HG02678 (cell line): ENCODE results near the gene KMT5C.

Source experiments
- ATAC-seq: cut with Tn5 transposase; IDR thresholded peaks from one replicate; pipeline ENCODE4 v1.9.1; 2021; ENCODE audit warnings: mild to moderate bottlenecking, moderate library complexity; ENCODE audit not compliant: unreplicated experiment

Gene KMT5C

DNA sequence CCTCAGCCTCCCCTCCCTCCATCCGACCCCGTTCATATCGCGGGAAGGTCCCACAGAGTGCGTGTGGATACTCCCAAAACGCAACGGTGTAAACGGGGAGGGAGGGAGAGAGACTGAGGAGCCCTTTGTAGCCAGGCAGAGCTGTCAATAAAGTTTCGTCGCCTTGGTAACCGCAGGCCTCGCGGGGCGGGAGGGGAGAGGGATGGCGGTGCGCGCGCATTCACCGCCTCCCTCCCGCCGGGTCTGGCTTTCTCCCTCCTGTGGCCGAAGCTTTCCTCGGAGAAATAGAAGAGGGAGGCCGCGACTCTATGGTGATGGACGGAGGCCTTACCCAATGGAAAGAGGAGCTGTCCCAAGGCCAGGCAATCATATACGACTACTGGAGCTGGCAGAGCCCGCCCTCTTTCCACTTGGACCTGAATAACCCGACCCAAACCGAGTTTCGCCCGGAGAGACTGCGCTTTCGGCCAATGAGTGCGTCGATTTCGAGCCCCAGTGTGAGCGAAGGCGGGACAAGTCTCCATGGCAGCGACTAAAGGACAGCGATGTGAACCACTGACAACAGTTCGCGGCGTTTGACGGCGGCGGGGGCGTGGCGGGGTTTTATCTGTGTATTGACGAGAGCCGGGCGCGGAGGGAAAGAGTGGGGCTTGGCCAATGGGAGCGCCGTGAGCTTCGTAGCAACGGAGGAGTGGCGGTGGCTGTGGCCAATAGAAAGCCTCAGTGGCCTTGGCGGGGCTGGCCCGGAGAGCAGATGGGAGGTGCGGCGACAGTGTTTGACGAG is at the start of gene KMT5C:
Gene KMT5C, plus strand, starts transcription at position 772 of the 784 bp plus-strand sequence. CDS start 2,061 bp downstream, outside the sequence.
- ATAC-seq = peak; percentile 80

DNA sequence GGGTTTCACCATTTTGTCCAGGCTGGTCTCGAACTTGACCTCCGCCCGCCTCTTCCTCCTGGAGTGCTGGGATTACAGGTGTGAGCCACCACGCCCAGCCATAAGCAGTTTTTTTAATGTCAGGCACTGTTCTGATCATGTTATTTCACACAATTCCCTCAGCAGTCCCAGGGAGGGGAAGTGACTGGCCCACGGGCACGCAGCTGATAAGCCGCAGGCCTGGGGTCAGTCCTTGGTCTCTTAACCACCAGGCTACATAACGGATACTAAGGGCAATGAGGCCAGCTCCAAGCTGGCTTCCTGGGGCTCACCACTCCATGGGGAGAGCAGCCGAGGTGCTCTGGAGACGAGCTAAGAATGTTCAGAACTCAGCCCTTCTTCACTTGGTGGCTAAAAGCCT is 42.4 kb upstream of the KMT5C start:
- ATAC-seq = no peak

DNA sequence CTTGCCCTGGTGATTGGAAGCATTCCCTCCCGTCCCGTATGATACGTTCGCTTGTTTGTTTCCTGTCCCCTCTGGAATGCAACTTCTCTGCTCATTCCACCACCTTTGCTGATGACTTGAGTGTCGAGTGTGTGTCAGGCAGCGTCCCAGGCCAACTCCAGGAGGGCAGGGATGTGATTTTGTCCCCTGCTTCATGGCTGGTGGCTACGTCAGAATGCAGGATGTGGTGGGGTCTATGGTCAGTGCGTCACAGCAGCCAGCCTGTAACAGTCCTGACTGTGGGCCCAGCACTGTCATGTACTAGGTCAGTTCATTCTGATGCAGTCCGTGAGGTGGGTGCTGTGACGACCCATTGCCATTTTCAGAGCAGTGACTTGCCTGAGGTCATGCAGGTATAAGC is 39.7 kb upstream of the KMT5C start:
- no peak for ATAC-seq

DNA sequence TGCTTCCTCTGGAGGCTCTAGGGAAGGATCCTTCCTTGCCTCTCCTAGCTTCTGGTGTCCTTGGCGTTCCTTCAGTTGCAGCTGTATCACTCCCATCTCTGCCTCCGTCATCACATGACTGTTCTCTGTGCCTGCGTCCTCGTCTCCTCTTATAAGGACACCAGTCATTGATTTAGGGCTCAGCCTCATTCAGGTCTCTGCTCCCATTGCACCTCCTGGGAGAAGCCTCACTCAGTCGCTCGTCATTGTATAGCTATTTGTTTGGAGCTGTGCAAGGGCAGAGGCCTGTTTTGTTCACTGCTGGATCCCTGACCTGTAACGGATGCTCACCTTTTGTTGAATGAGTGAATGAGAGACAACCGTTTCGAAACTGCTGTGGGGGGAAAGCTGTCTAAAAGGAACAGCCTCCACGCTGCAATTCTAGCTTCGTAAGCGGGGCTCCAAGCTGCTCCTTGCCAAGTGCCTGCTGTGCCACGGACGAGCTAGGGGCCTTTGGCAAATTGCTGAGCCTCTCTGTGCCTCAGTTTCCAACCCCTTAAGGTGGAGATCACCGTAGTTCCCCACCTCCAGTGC is 38.7 kb upstream of the KMT5C start:
- no peak for ATAC-seq

DNA sequence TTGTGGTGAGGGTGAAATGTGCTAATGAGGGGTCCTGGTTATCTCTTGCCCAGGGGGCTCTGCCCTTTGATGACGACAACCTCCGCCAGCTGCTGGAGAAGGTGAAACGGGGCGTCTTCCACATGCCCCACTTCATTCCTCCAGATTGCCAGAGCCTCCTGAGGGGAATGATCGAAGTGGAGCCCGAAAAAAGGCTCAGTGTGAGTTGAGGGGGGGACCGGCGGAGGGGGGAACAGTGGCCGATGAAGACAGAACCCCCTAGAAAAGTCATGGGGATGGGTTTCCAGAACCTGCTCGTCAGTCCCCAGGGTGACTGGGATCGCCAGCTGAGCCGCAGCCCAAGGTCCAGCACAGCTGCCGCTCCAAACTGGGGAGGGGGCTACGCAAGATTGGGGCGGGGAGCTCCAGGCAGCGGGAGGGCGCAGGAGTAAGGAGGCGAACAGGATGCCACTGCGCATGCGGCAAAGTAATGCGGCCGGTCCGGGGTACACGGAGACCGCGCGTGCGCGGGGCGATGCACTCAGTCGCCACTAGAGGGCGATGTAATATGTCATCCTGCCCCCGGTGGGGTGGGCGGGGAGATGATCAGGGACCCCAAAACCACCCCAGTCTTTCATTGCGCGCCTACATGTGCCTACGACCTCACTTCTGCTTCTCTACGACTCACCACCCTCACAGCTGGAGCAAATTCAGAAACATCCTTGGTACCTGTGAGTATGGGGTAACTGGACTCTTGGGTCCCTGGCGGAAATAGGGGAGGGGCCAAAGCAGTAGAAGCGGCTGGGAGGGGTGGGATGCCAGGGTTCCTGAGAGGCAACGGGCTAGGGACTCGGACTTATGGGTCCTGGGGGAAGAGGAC is 38.0 kb upstream of the KMT5C start:
- ATAC-seq = peak; percentile 82

DNA sequence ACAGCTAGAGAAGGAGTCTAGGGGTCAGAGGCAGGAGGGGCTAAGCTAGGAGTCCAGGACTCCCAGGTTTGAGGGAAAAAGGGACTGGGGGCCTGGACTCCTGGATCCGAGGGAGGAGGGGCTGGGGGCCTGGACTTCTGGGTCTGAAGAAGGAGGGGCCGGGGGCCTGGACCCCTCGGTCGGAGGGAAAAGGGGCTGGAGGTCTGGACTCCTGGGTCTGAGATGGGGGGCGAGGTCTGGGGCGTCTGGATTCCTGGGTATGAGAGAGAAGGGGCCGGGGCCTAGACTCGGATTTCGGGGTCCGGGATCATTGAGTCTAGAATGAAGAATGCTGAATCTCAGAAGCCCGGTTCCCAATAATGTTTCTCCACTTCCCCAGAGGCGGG is 37.4 kb upstream of the KMT5C start:
- no peak for ATAC-seq

DNA sequence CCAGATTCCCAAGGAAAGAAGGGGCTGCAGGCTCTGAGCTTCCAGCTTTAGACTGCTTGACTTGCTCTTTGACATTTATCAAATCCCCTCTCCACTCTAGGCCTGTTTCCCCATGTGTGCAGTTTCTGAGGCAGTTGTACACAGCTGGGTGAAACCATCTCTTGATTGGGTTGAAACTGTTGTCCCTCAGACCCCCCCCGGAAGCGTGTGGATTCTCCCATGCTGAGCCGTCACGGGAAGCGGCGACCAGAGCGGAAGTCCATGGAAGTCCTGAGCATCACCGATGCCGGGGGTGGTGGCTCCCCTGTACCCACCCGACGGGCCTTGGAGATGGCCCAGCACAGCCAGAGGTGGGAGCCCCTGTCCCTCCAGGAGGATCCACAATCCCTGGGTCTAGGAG is 36.2 kb upstream of the KMT5C start:
- ATAC-seq = no peak

DNA sequence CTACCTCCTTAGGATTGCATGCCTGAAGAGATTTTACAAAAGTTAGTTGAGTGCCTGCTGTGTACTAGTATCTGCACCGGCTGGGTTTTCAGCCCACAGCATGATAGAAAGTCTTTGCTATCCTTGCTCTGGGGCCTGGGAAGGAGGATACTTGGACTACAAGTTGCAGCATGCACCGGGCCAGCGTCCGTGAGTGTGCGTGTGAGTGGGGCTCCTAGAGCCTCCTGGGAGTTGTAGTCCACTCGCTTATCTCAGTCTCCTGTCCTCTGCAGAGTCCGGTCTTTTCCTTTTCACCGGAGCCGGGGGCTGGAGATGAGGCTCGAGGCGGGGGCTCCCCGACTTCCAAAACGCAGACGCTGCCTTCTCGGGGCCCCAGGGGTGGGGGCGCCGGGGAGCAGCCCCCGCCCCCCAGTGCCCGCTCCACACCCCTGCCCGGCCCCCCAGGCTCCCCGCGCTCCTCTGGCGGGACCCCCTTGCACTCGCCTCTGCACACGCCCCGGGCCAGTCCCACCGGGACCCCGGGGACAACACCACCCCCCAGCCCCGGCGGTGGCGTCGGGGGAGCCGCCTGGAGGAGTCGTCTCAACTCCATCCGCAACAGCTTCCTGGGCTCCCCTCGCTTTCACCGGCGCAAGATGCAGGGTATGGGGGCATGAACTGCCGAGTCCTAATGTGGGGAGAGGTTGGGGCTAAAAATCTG is 35.2 kb upstream of the KMT5C start:
- no peak for ATAC-seq

DNA sequence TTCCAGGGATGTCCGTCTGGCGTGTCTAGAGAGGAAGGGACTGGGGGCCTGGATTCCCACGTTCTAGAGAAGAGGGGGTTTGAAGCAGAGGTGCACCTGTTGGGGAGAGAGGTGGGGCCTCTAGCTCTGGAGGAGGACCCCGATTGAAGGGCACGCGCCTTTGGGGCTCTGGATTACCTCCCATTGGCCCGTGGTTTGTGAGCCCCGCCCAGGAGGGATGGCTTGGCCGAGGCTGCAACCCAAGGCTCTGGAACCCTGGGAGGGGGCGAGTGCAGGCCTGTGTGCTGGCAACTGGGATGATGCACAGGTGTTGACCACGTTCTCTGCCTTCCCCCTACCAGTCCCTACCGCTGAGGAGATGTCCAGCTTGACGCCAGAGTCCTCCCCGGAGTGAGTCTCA is 34.7 kb upstream of the KMT5C start:
- no peak for ATAC-seq

DNA sequence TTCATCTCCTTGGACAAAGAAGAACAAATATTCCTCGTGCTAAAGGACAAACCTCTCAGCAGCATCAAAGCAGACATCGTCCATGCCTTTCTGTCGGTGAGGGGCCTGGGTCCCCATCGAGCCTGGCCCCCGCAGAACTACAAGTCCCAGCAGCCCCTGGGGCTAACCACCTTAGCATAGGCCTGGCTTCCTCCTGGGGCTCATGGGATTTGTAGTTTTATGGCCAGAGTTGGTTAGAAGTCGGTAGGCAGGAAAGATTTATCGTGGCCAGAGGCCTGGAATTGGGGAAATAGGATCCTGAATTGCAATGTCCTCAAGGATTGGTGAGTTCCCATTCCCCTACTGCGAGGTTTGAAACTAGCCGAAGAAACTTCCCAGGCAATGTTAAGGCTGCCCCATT is 34.2 kb upstream of the KMT5C start:
- ATAC-seq = no peak

DNA sequence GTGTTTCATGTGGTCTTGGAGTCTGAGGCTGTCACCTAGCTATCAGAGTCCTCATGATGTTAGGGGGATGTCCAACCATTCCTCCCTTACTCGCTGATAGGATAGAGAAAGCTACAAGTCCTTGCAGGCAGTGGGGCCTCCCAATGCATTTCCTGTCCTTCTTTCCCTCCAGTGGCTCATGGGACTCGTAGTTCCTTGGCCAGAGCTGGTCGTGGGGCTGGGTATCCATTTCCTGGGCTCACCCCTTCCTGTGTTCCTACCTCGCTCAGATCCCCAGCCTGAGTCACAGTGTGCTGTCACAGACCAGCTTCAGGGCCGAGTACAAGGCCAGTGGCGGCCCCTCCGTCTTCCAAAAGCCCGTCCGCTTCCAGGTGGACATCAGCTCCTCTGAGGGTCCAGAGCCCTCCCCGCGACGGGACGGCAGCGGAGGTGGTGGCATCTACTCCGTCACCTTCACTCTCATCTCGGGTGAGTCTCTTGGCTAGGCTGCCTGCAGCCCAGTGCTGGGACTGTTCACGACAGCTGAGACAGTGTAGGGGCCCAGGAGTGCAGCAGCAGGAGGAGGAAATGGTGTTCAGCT is 33.6 kb upstream of the KMT5C start:
- no peak for ATAC-seq

DNA sequence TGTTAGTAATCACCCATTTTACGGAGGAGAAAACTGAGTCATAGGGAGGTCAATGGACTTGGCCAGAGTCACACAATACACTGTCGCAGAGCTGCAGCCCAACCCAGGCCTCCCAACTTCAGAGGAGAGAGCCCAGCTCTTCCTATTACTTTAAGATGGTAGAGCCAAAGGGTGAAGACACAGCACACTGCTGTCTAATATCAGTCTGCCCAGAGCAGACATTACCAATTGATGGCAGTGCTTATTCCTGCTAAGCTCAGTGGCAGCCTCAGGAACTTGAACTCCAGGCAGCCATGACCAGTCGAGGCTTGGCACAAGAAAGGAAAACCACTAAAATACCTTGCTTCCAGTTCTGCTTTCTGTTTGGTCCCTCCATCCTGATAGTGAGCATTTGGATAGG is 33.0 kb upstream of the KMT5C start:
- ATAC-seq = no peak

DNA sequence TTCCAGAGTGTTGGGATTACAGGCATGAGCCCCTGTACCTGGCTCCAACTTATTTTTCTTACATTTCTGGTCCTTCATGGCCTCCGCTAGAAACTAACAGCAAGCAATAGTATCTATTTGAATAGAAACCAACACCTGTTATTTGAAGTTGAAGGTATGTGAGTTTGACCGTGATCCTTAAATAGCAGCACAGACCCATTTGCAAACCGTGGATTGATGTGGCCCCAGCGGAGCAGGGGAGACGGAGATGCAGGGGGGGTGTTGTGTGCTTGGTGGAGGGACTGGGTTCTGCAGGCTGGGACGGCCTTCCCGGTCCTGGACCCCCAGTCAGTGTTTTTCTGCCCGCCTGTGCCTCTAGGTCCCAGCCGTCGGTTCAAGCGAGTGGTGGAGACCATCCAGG is 31.4 kb upstream of the KMT5C start:
- ATAC-seq = no peak

DNA sequence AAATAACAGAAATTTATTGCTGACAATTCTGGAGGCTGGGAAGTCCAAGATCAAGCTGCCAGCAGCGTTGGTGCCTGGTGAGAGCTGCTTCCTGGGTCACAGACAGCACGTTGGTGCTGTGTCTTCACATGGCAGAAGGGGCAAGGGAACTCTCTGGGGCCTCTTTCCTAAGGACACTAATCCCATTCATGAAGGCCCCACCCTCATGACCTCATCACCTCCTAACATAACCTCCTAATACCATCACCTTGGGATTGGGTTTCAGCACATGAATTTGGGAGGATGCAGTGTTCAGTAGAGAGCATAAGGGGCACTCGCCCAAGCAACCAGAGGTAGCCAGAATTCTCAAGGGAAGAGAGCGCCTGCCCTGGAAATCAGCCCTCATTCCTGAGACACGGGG is 30.2 kb upstream of the KMT5C start:
- ATAC-seq = no peak

DNA sequence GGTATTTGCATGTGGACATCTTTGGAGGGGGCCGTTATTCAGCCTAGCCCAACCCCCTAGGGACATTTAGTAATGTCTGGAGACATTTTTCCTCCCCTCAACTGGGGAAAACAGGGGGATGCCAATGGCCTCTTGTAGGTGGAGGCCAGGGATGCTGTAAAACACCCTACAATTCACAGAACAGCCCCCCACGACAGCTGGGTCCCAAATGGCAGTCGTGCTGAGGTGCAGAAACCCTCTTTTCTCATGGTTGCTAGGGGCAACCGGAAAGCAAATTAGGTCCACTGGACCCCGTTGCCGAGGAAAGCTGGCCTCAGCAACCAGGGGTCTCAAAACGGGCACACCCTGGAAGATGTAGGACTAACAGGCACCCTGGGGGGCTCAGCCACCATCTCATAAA is 29.2 kb upstream of the KMT5C start:
- ATAC-seq = no peak

DNA sequence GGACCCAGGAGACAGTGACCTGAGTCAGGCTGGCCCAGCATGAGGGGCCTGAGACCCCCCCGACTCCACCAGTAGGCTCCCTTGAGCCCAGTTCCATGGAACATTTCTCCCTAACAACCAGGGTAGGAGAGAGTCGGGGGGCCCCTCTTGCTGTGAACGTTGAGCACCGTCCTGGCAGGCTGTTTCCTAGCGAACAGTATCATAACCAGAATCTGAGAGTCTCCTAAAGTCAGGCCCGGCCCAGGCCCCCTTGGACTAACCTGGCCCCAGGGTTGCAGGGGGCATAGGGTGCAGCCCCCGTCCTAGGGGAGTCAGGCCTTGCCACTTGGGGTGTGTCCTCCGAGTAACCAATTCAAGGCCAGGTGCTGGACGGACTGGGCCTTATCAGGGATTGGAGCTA is 28.3 kb upstream of the KMT5C start:
- no peak for ATAC-seq

DNA sequence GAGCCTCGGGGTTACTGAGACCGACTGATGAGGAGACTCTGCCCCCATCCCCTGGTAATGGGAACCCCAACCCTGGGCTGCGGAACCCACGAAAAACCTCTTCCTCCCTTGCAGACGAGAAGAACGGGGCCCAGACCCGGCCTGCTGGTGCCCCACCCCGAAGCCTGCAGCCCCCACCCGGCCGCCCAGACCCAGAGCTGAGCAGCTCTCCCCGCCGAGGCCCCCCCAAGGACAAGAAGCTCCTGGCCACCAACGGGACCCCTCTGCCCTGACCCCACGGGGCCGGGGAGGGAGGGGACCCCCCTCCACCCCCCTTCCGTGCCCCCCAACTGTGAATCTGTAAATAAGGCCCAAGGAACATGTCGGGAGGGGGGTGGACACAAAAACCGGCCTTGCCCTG is 27.9 kb upstream of the KMT5C start:
- ATAC-seq = no peak

DNA sequence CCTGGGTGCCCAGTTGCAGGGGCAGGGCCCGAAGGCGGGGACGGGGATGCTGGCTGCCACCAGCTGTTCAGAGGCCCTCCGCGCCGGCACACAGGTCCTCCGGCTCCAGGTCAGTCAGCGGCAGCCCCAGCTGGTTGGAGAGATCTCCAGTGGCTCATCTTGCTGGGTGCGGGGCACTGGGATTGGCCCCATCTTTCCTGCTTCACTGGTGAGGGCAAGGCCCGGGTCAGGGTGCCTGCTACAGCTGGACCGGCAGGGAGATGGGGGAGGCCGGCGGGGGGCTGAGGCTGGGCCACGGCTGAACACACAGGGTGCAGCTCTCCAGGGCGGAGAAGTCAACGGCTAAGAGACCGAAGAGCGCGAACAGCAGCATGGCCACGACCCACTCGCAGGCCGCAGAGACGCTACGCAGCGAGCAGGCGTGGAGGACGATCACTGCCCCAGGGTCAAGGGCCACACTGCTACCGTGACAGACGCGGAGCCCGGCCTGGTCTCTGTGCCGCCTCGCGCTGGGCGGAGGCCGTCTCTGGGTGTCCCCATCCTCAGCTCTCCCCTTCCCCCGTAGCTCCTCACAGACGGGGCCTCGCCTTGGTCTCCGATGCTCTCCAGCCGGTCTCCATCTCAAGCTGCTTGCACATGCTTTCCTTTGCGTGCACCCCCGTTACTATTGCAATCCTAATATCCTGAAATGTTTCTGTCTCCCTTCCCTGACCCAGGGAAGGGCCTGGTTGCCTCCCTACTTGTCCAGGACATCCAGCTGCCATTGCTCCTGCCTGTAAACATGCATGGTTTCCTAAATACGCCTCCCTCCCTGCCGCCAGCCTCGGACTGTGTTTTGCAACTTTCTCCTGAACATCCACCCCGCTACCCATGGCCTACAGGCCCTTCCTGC is 26.8 kb upstream of the KMT5C start:
- ATAC-seq = no peak

DNA sequence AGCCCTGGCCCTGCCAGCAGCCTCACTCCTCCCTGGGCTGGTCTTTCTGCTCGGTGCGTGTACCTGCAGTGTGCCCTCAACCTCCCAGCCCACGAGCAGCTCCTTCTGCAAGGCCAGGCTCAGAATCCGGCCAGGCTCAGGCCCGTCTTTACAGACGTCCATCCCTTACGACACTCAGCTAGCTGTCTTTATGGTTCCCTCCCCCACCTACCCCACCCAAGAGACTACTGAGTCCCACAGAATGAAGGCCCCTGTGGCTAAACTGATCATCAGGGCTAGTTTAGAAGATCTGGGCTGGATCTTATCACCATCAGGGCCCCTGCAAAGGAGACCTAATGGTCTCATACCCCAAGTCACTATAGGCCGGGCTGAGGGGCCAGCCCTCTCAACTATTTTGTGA is 25.3 kb upstream of the KMT5C start:
- no peak for ATAC-seq

DNA sequence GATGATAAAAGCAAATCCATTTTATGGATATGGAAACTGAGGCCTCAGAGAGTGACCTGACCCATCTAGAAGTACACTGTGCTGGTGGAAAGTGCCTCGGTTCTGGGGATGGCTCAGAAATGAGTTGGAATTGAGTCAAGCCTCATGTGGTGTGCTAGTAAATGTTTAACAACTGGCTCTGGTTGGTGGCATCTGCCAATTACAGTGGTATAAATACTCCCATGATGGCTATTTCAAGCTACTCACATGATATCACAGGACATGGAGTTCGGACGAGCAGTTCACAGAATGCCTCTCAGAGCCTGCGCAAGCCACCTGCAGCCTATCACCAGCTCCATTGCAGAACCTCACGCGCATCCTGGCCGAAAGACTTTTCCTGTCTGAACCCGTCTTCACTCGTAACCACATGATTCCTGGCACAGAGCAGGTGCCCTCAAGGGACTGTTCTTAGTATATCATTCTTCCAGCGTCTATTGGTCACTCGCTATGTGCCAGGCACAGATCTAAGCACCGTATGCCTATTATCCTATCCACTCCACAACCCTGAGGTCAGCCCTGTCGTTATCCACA is 23.6 kb upstream of the KMT5C start:
- ATAC-seq = no peak
